HAP-1 (cell line): ENCODE results near the gene GNE.
"Not testable (repeated sequence)": the region's sequence is repeated elsewhere in the genome, so short reads cannot be mapped to it uniquely, and the experiment has no call there.

Experiments
- DNase-seq, 2 experiments: peaks; one replicate each; pipeline ENCODE4 v3.0.0-alpha.2; 2016 to 2020; ENCODE audit warnings: low spot score in 2 of 2
- H3K27me3 ChIP-seq: fragments of 250-450 bp; sonication (Bioruptor Pico); 2 replicates; pipeline ENCODE4 v1.5.1; 2020; ENCODE audit warnings: low read depth, mild to moderate bottlenecking, moderate library complexity
- H3K36me3 ChIP-seq: fragments of 250-450 bp; sonication (Bioruptor Pico); replicated peaks from 2 replicates; pipeline ENCODE4 v1.5.1; 2020; ENCODE audit warnings: mild to moderate bottlenecking
- H3K4me1 ChIP-seq: fragments of 250-450 bp; sonication (Bioruptor Pico); 2 replicates; pipeline ENCODE4 v1.5.1; 2020; ENCODE audit warnings: mild to moderate bottlenecking
- H3K4me3 ChIP-seq: fragments of 250-450 bp; sonication (Bioruptor Pico); 2 replicates; pipeline ENCODE4 v1.5.1; 2020; ENCODE audit warnings: mild to moderate bottlenecking, moderate library complexity
- H3K9me3 ChIP-seq: fragments of 250-450 bp; sonication (Bioruptor Pico); 2 replicates; pipeline ENCODE4 v1.5.1; 2020; ENCODE audit warnings: mild to moderate bottlenecking, moderate library complexity
- in situ Hi-C: fragments of 300-500 bp; cut with MboI; formaldehyde crosslinking; loops from 3 replicates; pipeline ENCODE4 v1.14.3; 2020; ENCODE audit warnings: low sequenced_read_pairs, inconsistent platforms, mixed read lengths

Gene GNE

GRCh38 chr9:36258208-36258995 lies at the start of gene GNE:
GNE (minus strand) TSS chr9:36258448; CDS start chr9:36249355, 9,093 bp downstream.
- Histone ChIP-seq H3K9me3 (no peaks in the 10 kb centered on the region), H3K4me1 (0 out of 2 replicates have a peak, but pooled peaks cover 2% of the 10 kb centered on the region), H3K4me3 (peak within 1 kb of the TSS; percentile 59), H3K36me3 (peaks cover 3% of the 10 kb centered on the region; the same call in 1 of the 2 replicates), H3K27me3 (no peaks in the 10 kb centered on the region)
- in situ Hi-C loops, result no loop called here
- peak; percentile 86 to 99 for DNase-seq

- in situ Hi-C loops, result no loop called here
- DNase-seq, result no peak
These were observed 48.4 kb upstream of the GNE start for GRCh38 chr9:36306471-36307306.

GRCh38 chr9:36304366-36304765 lies 46.1 kb upstream of the GNE start:
- H3K4me1 ChIP-seq, result peaks cover 11% of the 10 kb centered on the region
- H3K4me3 ChIP-seq, DNase-seq, H3K27me3 ChIP-seq, in situ Hi-C loops, H3K9me3 ChIP-seq, H3K36me3 ChIP-seq: not testable (repeated sequence)

More at GRCh38 chr9:36306471-36307306, 48.4 kb upstream of the GNE start:
- peaks cover 11% of the 10 kb centered on the region for H3K4me1 ChIP-seq
- H3K9me3 ChIP-seq, result no peaks in the 10 kb centered on the region
- no peaks in the 10 kb centered on the region for H3K36me3 ChIP-seq
- no peak overlapping the region for H3K4me3 ChIP-seq
- no peaks in the 10 kb centered on the region for H3K27me3 ChIP-seq

GRCh38 chr9:36301227-36301626 lies 43.0 kb upstream of the GNE start:
- in situ Hi-C loops, result no loop called here
- Histone ChIP-seq H3K4me1 (peaks cover 9% of the 10 kb centered on the region), H3K4me3 (no peak overlapping the region), H3K9me3 (no peaks in the 10 kb centered on the region), H3K36me3 (no peaks in the 10 kb centered on the region), H3K27me3 (no peaks in the 10 kb centered on the region)
- no peak for DNase-seq

GRCh38 chr9:36298566-36298965 lies 40.3 kb upstream of the GNE start:
- Histone ChIP-seq H3K4me3 (no peak overlapping the region), H3K9me3 (no peaks in the 10 kb centered on the region), H3K27me3 (no peaks in the 10 kb centered on the region), H3K4me1 (peaks cover 9% of the 10 kb centered on the region), H3K36me3 (no peaks in the 10 kb centered on the region)
- in situ Hi-C loops, result no loop called here
- peak in 1 of 2 experiments; percentile 15 for DNase-seq

GRCh38 chr9:36297798-36298197 lies 39.5 kb upstream of the GNE start:
- peaks cover 9% of the 10 kb centered on the region for H3K4me1 ChIP-seq
- DNase-seq, result no peak
- H3K36me3 ChIP-seq, result no peaks in the 10 kb centered on the region
- H3K4me3 ChIP-seq, result no peak overlapping the region
- H3K27me3 ChIP-seq, result no peaks in the 10 kb centered on the region
- no peaks in the 10 kb centered on the region for H3K9me3 ChIP-seq
- in situ Hi-C loops, result no loop called here

- H3K4me3 ChIP-seq, H3K9me3 ChIP-seq, DNase-seq, H3K36me3 ChIP-seq, H3K27me3 ChIP-seq, in situ Hi-C loops, H3K4me1 ChIP-seq: not testable (repeated sequence)
These were observed 36.7 kb upstream of the GNE start for GRCh38 chr9:36294996-36295395.

GRCh38 chr9:36293918-36294317 lies 35.7 kb upstream of the GNE start:
- H3K36me3 ChIP-seq, result no peaks in the 10 kb centered on the region
- no peaks in the 10 kb centered on the region for H3K27me3 ChIP-seq
- no peaks in the 10 kb centered on the region for H3K9me3 ChIP-seq
- in situ Hi-C loops, result no loop called here
- no peak for DNase-seq
- H3K4me3 ChIP-seq, result no peak overlapping the region
- peaks cover 6% of the 10 kb centered on the region for H3K4me1 ChIP-seq

GRCh38 chr9:36293171-36293570 lies 34.9 kb upstream of the GNE start:
- no peak overlapping the region for H3K4me3 ChIP-seq
- no peaks in the 10 kb centered on the region for H3K9me3 ChIP-seq
- no peak for DNase-seq
- H3K36me3 ChIP-seq, result no peaks in the 10 kb centered on the region
- no peaks in the 10 kb centered on the region; the same call in 1 of the 2 replicates for H3K4me1 ChIP-seq
- in situ Hi-C loops, result no loop called here
- H3K27me3 ChIP-seq, result no peaks in the 10 kb centered on the region

- no peaks in the 10 kb centered on the region for H3K27me3 ChIP-seq
- no peak overlapping the region for H3K4me3 ChIP-seq
- no peaks in the 10 kb centered on the region; the same call in 1 of the 2 replicates for H3K4me1 ChIP-seq
- in situ Hi-C loops, result no loop called here
- no peak for DNase-seq
- no peaks in the 10 kb centered on the region for H3K36me3 ChIP-seq
- H3K9me3 ChIP-seq, result no peaks in the 10 kb centered on the region
These were observed 34.4 kb upstream of the GNE start for GRCh38 chr9:36292641-36293040.

GRCh38 chr9:36290996-36291395 lies 32.7 kb upstream of the GNE start:
- in situ Hi-C loops, result no loop called here
- DNase-seq, result no peak

GRCh38 chr9:36289836-36290435 lies 31.7 kb upstream of the GNE start:
- Histone ChIP-seq H3K36me3 (no peaks in the 10 kb centered on the region), H3K27me3 (no peaks in the 10 kb centered on the region), H3K9me3 (no peaks in the 10 kb centered on the region), H3K4me1 (no peaks in the 10 kb centered on the region), H3K4me3 (no peak overlapping the region)
- in situ Hi-C loops, result no loop called here
- DNase-seq, result no peak

More at GRCh38 chr9:36290996-36291395, 32.7 kb upstream of the GNE start:
- Histone ChIP-seq H3K27me3 (no peaks in the 10 kb centered on the region), H3K9me3 (no peaks in the 10 kb centered on the region), H3K36me3 (no peaks in the 10 kb centered on the region), H3K4me1 (no peaks in the 10 kb centered on the region), H3K4me3 (no peak overlapping the region)

- Histone ChIP-seq H3K27me3 (no peaks in the 10 kb centered on the region), H3K4me3 (no peak overlapping the region), H3K9me3 (no peaks in the 10 kb centered on the region), H3K4me1 (no peaks in the 10 kb centered on the region), H3K36me3 (no peaks in the 10 kb centered on the region)
- no peak for DNase-seq
- in situ Hi-C loops, result no loop called here
These were observed 29.8 kb upstream of the GNE start for GRCh38 chr9:36288070-36288469.

GRCh38 chr9:36286388-36286787 lies 28.1 kb upstream of the GNE start:
- in situ Hi-C loops, result no loop called here

More at GRCh38 chr9:36286388-36286787, 28.1 kb upstream of the GNE start:
- no peak for DNase-seq
- Histone ChIP-seq H3K4me3 (no peak overlapping the region), H3K9me3 (no peaks in the 10 kb centered on the region), H3K36me3 (no peaks in the 10 kb centered on the region), H3K4me1 (no peaks in the 10 kb centered on the region), H3K27me3 (no peaks in the 10 kb centered on the region)
